ENCODE results near the gene ETV2.
"Not testable (repeated sequence)": the region's sequence is repeated elsewhere in the genome, so short reads cannot be mapped to it uniquely, and the experiment has no call there.

Gene ETV2, protein sequence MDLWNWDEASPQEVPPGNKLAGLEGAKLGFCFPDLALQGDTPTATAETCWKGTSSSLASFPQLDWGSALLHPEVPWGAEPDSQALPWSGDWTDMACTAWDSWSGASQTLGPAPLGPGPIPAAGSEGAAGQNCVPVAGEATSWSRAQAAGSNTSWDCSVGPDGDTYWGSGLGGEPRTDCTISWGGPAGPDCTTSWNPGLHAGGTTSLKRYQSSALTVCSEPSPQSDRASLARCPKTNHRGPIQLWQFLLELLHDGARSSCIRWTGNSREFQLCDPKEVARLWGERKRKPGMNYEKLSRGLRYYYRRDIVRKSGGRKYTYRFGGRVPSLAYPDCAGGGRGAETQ

DNA sequence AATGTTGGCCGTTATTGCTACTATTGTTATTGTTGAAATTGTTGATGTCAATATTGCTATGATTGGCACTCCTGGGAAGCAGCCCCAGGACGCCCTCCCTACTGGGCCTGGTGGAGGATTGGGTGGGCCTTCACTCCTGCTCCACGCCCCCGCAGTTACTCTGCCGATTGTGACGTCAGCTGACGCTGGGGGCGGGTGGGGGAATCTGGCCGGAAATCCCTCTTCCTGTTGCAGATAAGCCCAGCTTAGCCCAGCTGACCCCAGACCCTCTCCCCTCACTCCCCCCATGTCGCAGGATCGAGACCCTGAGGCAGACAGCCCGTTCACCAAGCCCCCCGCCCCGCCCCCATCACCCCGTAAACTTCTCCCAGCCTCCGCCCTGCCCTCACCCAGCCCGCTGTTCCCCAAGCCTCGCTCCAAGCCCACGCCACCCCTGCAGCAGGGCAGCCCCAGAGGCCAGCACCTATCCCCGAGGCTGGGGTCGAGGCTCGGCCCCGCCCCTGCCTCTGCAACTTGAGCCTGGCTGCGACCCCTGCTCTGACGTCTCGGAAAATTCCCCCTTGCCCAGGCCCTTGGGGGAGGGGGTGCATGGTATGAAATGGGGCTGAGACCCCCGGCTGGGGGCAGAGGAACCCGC lies at the start of gene ETV2:
ETV2 (plus strand) TSS at position 231 of the 637 bp plus-strand sequence. CDS start 716 bp downstream, outside the sequence.
- no peak for DNase-seq (ENCODE audit: low read depth in 2 of 2)

DNA sequence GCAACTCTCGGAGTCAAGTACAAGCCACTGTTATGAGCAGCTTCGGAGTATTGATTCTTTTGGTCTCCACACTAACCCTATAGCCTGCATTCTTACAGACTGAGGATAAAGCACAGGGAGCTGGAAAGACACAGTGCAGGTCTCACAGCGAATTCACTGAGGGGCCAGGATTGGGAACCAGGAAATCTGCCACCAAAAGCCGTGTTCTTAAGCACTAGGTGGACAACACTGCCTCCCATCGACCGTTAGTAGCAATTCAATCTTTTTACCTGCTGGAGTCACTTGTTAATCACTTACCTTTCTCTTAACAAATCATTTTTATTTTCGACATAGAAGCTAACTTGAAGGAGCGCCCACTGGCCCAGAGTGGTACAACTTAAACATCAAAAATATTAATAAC lies 49.3 kb upstream of the ETV2 start:
- no peak for DNase-seq (ENCODE audit: low read depth in 2 of 2)

DNA sequence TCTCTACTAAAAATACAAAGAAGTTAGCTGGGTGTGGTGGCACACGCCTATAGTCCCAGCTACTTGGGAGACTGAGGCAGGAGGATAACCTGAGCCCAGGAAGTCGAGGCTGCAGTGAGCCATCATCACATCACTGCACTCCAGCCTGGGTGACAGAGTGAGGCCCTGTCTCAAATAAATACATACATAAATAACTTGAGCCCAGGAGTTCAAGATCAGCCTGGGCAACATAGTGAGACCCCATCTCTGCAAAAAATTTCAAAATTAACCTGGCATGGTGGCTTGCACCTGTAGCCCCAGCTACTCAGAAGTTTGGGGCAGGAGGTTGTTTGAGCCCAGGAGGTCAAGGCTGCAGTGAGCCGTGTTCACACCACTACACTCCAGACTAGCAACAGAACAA lies 46.5 kb upstream of the ETV2 start:
- DNase-seq (ENCODE audit: low read depth in 2 of 2), result not testable (repeated sequence)

DNA sequence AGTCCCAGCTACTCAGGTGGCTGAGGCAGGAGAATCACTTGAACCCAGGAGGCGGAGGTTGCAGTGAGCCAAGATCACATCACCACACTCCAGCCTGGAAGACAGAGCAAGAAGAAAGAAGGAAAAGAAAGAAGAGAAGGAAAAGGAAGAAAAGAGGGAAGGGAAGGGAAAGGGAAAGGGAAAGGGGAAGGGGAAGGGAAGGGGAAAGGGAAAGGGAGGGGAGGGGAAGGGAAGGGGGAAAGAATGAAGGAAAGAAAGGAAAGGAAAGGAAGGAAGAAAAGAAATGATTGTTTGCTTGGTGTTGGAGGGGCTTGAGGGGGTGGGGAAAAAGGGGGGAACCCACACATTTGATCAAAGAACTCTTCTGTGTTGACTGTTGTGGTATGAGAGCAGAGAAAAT lies 45.6 kb upstream of the ETV2 start:
- DNase-seq (ENCODE audit: low read depth in 2 of 2), result no peak

DNA sequence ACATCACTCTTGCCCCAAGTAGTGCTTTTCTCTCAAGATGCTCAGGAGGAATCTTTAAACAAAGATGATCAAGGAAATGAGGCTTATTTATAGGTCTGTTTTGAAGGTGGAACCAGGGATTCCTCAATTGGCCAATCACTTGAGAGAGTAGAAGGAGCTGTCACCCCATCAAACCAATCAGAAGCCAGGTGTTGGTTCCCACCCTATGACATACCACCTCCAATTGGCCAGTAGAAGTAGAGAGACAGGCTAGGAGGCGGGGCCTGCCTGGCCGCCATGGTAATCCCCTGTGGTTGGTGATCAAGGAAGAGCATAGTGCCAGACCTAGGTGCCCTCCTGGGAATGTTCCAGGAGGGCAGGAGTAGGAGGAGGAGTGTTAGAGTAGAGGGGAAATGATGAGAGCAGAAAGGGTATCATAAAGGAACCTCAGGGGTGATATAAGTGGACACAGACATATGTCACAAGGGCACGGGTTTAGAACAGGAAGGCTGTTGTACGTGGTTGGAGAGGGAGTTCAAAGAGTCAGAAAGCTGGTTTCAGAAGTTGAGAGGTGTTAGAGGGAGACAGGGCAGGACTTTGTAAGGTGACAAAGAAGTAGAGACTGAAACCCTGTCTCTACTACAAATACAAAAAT lies 45.1 kb upstream of the ETV2 start:
- no peak for DNase-seq (ENCODE audit: low read depth in 2 of 2)

DNA sequence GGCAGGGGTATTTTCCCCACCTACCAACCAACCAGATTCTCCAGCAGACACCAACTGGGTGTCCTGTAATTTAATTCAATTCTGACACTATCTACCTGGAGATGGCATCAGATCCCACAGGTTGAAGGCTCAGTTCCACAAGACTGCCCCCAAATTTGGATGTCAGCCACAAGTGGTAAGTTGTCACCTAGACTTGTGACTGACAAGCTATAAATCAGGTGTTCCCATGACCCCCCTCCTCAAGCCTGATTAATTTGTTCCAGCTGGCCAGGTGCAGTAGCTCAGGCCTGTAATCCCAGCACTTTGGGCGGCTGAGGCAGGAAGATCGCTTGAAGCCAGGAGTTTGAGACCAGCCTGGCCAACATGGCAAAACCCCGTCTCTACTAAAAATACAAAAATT lies 39.6 kb upstream of the ETV2 start:
- DNase-seq (ENCODE audit: low read depth in 2 of 2), result no peak

DNA sequence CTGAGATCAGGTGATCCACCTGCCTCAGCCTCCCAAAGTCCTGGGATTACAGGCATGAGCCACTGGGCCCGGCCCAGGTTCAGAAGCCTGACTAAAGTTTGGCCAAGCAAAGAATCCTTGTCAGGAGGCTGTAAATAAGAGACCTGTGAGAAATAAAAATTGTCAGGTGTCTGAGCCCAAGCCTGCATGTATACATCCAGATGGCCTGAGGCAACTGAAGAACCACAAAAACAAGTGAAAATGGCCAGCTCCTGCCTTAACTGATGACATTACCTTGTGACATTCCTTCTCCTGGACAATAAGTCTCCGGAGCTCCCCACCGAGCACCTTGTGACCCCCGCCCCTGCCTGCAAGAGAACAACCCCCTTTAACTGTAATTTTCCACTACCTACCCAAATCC lies 37.1 kb upstream of the ETV2 start:
- not testable (repeated sequence) for DNase-seq (ENCODE audit: low read depth in 2 of 2)

DNA sequence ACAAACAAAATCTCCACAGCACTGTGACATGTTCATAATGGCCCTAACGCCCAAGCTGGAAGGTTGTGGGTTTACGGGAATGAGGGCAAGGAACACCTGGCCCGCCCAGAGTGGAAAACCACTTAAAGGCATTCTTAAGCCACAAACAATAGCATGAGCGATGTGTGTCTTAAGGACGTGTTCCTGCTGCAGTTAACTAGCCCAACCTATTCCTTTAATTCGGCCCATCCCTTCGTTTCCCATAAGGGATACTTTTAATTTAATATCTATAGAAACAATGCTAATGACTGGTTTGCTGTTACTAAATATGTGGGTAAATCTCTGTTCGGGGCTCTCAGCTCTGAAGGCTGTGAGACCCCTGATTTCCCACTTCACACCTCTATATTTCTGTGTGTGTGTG lies 34.4 kb upstream of the ETV2 start:
- DNase-seq (ENCODE audit: low read depth in 2 of 2), result not testable (repeated sequence)

DNA sequence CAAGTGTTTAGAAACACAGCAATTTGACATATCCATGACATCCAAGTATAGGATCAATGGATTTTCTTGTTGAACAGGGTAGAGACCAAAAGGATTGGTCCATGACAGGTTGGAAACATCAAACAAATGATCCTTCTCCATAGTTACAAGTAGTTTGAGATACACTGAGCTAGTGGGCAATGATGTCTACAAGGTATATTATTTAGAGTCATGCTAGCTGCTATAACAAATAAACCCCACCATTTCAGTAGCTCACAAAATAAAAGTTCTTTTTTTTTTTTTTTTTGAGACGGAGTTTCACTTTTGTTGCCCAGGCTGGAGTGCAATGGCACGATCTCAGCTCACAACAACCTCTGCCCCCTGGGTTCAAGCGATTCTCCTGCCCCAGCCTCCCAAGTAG lies 33.9 kb upstream of the ETV2 start:
- no peak for DNase-seq (ENCODE audit: low read depth in 2 of 2)

DNA sequence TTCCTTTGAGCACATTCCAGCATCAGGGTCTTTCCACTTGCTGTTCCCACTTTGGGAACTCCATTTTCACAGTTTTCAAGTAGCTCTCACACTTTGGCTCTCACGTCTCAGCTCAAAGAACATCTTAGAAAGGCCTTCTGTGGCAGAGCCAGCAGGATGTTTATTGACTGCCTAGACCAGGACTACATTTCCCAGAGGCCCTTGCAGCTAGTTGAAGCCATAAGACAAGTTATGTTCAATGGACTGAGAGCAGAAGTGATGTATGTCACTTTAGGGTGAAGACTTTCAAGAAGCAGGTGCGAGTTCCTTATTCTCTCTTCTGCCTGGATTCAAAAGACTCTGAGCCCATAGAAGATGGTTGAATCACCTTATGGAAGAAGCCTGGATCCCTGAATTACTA lies 33.3 kb upstream of the ETV2 start:
- no peak for DNase-seq (ENCODE audit: low read depth in 2 of 2)

DNA sequence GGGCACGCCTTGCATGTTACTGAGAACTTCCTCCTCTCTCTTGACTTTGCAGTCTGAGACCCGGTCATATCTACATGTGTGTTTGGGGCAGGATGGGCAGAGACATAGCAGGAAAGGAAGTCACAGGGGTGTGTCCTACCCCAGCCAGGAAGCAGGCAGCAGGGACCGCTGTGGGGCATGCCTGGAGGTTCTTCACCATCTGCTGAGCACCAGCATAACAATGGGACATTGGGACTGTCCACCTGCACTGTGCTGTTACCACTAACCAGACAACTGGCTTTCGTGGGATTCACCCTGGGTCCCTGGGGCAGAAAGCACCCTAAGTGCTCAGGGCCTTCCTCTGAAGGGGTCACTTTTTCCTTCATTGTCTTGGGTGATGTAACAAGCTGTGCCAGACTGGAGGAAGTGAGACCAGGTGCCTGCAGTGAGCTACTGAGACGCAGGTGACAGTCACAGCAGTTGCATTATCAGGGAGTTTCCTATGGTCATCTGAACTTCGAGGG lies 31.6 kb upstream of the ETV2 start:
- DNase-seq (ENCODE audit: low read depth in 2 of 2), result no peak

DNA sequence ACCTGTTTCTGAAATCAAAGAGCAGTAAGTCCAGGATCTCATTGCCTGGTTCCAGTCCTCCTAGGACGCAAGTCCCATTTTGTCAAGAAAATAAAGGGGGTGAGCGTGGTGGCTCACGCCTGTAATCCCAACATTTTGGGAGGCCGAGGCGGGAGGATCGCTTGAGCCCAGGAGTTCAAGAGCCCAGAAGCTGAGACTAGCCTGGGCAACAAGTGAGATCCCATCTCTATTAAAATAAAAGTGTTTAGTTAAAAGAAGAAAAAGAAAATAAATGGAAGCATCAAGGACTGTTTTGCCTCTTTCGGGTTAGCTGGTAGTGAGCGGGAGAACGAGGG lies 29.4 kb upstream of the ETV2 start:
- no peak for DNase-seq (ENCODE audit: low read depth in 2 of 2)

DNA sequence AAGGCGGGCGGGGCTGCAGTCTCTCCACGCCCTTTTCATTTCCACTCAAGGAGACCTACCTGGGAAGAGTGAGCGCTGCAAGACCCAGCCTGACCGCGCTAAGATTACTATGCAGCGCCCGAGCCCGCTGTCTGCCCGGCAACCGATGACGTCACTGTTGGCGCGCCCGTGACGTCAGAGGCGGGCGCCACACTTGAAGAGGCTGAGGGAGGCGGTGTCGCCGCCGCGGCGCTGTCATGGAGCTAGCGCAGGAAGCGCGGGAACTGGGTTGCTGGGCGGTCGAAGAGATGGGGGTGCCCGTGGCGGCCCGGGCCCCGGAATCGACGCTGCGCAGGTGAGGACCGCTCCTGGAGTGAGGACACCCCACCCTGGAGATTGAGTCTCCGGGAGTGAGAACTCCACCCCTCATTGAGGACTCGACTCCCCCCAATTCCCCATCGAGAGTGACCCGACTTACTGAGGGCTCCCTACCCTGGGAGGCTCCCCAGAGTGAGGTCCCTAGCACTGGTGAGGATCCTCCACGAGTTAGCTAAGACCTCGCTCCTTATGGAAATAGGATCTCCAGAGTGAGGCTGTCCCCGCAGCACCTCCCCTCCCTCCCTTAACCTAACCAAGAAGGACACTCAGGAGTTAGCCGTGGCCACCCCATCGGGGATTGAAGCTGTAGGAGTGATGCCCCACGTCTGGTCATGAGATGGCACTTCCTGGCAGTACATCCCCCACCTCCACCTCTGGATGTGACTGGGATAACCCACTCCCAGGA lies 28.8 kb upstream of the ETV2 start, which contains the start of gene HAUS5:
HAUS5 (plus strand) TSS at position 177 of the 763 bp plus-strand sequence; CDS start at position 237, 60 bp downstream.
- DNase-seq (ENCODE audit: low read depth in 2 of 2), result peak; percentile 91 to 94

DNA sequence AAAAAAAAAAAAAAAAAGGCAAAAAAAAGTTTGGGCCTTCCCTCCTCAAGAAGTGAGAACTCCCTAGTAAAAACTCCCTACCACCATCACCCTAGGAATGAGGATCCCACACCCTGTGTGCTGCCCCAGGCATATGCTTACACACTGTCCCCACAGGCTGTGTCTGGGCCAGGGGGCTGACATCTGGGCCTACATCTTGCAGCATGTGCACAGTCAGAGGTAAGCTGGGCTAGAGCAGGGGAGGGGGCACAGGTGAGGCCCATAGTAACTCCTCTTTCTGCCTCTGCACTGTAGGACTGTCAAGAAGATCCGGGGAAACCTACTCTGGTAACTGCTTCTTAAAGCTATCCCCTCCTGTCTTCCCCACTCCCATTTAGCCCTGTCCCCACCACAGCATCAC lies 28.0 kb upstream of the ETV2 start:
- DNase-seq (ENCODE audit: low read depth in 2 of 2), result no peak

DNA sequence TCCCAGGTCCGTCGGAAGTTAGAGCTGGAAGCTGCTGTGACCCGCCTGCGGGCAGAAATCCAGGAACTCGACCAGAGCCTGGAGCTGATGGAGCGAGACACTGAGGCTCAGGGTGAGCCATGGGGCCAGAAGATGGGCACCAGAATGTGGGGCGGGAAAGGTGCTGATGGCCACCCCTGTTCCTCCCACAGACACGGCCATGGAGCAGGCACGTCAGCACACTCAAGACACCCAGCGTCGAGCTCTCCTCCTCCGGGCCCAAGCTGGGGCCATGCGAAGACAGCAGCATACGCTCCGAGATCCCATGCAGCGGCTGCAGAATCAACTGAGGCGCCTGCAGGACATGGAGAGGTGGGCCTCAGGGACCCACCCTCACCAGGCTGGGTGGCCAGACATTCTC lies 26.5 kb upstream of the ETV2 start:
- no peak for DNase-seq (ENCODE audit: low read depth in 2 of 2)

DNA sequence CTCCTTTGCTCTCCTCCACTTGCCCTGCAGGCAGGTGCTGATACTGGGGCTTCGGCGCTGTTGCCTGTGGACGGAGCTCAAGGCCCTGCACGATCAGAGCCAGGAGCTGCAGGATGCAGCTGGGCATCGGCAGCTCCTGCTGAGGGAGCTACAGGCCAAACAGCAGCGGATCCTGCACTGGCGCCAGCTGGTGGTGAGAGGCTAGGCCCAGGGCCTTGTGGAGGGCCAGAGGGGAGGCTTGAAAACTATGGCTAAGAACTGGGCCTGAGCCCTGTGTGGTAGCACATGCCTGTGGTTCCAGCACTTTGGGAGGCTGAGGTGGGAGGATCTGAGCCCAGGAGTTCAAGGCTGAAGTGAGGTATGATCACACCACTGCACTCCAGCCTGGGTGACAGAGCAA lies 22.7 kb upstream of the ETV2 start:
- no peak for DNase-seq (ENCODE audit: low read depth in 2 of 2)

DNA sequence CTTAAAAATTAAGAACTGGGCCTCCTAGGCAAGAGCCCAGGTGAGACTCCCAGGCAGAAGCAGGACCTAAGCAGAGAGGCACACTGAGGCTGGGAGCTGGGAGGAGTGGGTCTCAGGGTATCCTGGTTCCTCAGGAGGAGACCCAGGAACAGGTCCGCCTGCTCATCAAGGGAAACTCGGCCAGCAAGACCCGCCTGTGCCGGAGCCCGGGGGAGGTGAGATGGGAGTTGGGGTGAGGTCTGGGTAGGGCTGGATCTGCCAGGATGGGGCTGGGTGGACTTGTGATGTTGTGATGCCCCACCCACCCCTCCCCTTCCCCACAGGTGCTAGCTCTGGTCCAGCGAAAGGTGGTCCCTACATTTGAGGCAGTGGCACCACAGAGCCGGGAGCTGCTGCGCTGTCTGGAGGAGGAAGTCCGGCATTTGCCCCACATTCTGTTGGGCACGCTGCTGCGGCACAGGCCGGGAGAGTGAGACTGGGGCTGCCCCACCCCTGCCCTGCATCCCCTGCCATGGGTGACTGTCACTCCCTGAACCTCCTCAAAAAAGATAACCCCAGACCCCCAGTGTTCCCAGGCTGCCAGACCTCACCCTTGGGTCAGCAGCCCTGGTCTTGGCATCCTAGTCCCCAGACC lies 22.1 kb upstream of the ETV2 start:
- DNase-seq (ENCODE audit: low read depth in 2 of 2), result no peak

DNA sequence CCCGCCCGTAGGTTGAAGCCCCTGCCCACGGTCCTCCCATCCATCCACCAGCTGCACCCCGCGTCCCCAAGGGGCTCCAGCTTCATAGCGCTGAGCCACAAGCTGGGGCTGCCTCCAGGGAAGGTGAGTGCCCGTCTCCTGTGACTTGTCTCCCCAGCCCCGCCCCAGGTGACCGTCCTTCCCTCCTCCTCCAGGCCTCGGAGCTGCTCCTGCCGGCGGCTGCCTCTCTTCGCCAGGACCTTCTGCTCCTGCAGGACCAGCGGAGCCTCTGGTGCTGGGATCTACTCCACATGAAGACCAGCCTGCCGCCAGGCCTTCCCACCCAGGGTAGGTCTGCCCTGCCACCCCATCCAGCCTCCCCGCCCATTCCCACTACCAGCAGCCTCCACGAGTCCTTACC lies 21.5 kb upstream of the ETV2 start:
- no peak for DNase-seq (ENCODE audit: low read depth in 2 of 2)

DNA sequence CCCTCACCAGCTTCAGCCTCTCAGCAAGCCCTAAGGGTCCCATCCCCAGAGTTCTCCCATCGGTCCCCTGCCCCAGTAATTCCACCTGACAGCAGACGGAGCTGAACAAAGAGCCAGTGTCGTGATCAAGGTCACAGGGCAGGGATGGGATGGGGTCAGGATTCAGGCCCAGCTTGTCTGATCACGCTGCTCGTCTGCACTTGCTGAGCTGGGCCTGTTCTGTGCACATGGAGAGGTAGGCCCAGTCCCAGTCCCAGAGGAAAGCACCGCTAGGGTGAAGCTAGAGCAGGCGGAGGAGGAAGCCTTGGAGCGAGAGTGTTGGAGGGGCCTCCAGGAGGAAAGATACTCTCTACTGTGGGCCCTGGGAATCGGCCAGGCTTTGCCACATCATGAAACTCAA lies 19.8 kb upstream of the ETV2 start:
- DNase-seq (ENCODE audit: low read depth in 2 of 2), result no peak

DNA sequence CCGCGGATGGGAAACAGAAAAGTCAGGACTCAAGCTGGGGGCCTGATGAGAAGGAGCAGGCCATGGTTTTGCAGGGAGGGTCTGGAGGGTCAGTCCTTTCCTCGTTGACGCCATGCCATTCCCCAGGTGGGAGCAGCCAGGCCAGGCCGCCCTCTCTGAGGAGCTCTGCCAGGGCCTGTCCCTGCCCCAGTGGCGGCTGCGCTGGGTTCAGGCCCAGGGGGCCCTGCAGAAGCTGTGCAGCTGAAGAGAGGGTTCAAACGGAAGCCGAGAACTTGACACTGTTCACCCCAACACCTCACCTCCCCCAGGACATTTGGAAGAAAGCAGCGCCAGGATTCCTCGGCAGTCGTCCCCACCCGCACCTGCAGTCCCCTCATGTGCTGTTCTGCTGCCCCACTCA lies 18.8 kb upstream of the ETV2 start:
- DNase-seq (ENCODE audit: low read depth in 2 of 2), result no peak

DNA sequence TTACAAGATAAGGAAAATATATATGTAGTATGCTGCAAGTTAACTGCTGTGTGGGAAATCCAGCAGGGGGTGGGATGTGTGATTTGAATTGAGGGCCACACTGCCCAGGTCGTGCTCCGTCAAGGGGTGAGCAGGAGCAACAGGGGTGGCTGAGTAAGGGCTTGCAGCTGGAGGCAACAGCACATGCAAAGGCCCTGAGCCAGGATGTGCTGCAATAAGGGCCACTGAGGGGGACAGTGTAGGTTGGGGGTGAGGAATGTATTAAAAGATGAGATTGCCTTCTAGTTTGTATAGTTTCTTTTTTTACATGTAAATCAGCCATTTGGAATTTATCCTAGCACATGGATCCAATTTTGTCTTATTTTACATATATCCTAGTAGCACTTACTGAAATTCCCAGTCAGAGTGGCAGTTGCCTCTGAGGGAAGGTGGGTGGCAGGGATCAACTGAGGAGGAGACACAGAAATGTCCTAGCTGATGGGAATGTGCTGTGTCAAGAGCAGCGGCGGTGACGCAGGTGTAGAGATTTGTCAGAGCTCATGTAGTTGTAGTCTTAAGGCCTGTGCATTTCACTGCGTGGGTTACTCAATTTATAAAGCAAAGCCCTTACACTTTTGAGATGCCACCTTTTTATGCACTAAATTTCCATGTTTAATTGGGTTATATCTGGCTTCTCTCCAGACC lies 18.1 kb upstream of the ETV2 start:
- no peak for DNase-seq (ENCODE audit: low read depth in 2 of 2)

Measured in activated CD4-positive, alpha-beta T cell treated with anti-CD3 and anti-CD28 coated beads for 24 hours (primary cell).